HepG2 (cell line): ENCODE data around the gene CCBE1. TPM values are rescaled to one million over a fixed set of nuclear protein-coding genes. Genes with fewer than 3 reads are reported as not detected.

Source experiments
- IRX3 ChIP-seq: sonication (generic); formaldehyde crosslinking; IDR thresholded peaks from 2 replicates; pipeline ENCODE4 v1.8.1; 2023; ENCODE audit warnings: mild to moderate bottlenecking, low read depth, missing genetic modification reagents, borderline replicate concordance
- LCORL ChIP-seq, 2 experiments: fragments of 450-650 bp in 1 of 2; sonication (generic) in 1 of 2; formaldehyde crosslinking in 1 of 2; IDR thresholded peaks; 2 replicates each; pipeline versions ENCODE4 v1.5.0 to v1.6.1; 2017 to 2020; ENCODE audit warnings: antibody characterized with exemption in 1 of 2, missing genetic modification reagents in 1 of 2
- ONECUT2 ChIP-seq: sonication (generic); formaldehyde crosslinking; IDR thresholded peaks from 2 replicates; pipeline ENCODE4 v1.4.0; 2020; ENCODE audit warnings: missing genetic modification reagents
- TBX2 ChIP-seq: sonication (generic); formaldehyde crosslinking; IDR thresholded peaks from 2 replicates; pipeline ENCODE4 v1.5.0; 2020; ENCODE audit warnings: missing genetic modification reagents, mild to moderate bottlenecking, borderline replicate concordance
- ZFY ChIP-seq: sonication (generic); formaldehyde crosslinking; IDR thresholded peaks from 2 replicates; pipeline ENCODE4 v1.4.0; 2020; ENCODE audit warnings: missing genetic modification reagents
- ZNF230 ChIP-seq: sonication (generic); formaldehyde crosslinking; IDR thresholded peaks from 2 replicates; pipeline ENCODE4 v1.4.0; 2020; ENCODE audit warnings: mild to moderate bottlenecking, missing genetic modification reagents
- ZNF562 ChIP-seq: sonication (generic); formaldehyde crosslinking; IDR thresholded peaks from 2 replicates; pipeline ENCODE4 v1.8.0; 2022; ENCODE audit warnings: missing genetic modification reagents, borderline replicate concordance
- ZNF605 ChIP-seq: sonication (generic); formaldehyde crosslinking; IDR thresholded peaks from 2 replicates; pipeline ENCODE4 v1.8.0; 2022; ENCODE audit warnings: mild to moderate bottlenecking, missing genetic modification reagents
- polyA plus RNA-seq, 8 experiments: library from polyadenylated mRNA; depleted of rRNA in 3 of 8; stranded (reverse) in 7 of 8; unstranded in 1 of 8; fragments of >200 nt; fragmentation: Illumina TruSeq in 4 of 8; extraction: Trizol in 4 of 8; gene quantifications; 2 replicates each; pipeline versions ENCODE4 v1.2.1 to v1.2.3, GENCODE V29; 2011 to 2016; ENCODE audit warnings: low read depth in 4 of 8, missing spikeins in 1 of 8, mixed read lengths in 1 of 8; ENCODE audit not compliant: insufficient read depth in 1 of 8
- total RNA-seq, 5 experiments: library from RNA; depleted of rRNA; stranded (reverse); fragments of >200 nt; fragmentation: Illumina TruSeq; extraction: Trizol; gene quantifications; 2 replicates each; pipeline ENCODE4 v1.2.3, GENCODE V29; 2016; ENCODE audit warnings: low read depth in 1 of 5
- TF ChIP-seq, protein P1 (sequence below): sonication (generic); formaldehyde crosslinking; IDR thresholded peaks from 2 replicates; pipeline ENCODE4 v1.5.1; 2020; ENCODE audit warnings: mild to moderate bottlenecking, missing genetic modification reagents, moderate library complexity
- TF ChIP-seq, protein P2 (sequence below): sonication (generic); formaldehyde crosslinking; IDR thresholded peaks from 2 replicates; pipeline ENCODE4 v1.9.0; 2022; ENCODE audit warnings: low read depth, missing genetic modification reagents
- TF ChIP-seq, protein P3 (sequence below): IDR thresholded peaks from 2 replicates; pipeline ENCODE4 v1.6.1; 2016; ENCODE audit warnings: low read depth, control low read depth
- TF ChIP-seq, protein P4 (sequence below): sonication (generic); formaldehyde crosslinking; IDR thresholded peaks from 2 replicates; pipeline ENCODE4 v1.9.0; 2021; ENCODE audit warnings: missing genetic modification reagents, borderline replicate concordance
- TF ChIP-seq, protein P5 (sequence below): sonication (generic); formaldehyde crosslinking; IDR thresholded peaks from 2 replicates; pipeline ENCODE4 v1.4.0; 2020; ENCODE audit warnings: missing genetic modification reagents, mild to moderate bottlenecking, borderline replicate concordance

The CCBE1 gene
- total and polyA plus RNA-seq, 2 of the 13 experiments (the other 11 are each of a cell fraction or from before 2014, with no cell fraction given), result not detected

DNA sequence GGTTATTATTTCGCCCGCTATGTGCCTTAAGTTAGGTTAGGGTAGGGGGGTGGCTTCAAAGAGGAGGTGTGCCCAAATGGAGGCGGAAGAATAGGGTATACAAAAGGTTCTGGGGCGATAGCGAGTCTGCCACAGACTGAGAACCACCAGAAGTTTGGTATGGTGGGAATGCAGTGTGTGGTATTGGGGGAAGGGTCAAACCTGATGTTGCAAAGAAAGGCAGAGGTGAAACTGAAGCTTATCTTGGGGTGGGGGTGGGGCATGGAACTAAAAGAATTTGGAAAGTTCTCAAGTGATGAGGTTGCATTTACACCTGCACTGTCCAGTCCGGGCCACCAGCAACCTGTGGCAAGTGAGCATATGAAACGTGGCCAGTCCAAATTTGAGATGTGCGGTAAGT, 11.8 kb upstream of the CCBE1 start (continued):
- TF ChIP-seq, protein P1, sequence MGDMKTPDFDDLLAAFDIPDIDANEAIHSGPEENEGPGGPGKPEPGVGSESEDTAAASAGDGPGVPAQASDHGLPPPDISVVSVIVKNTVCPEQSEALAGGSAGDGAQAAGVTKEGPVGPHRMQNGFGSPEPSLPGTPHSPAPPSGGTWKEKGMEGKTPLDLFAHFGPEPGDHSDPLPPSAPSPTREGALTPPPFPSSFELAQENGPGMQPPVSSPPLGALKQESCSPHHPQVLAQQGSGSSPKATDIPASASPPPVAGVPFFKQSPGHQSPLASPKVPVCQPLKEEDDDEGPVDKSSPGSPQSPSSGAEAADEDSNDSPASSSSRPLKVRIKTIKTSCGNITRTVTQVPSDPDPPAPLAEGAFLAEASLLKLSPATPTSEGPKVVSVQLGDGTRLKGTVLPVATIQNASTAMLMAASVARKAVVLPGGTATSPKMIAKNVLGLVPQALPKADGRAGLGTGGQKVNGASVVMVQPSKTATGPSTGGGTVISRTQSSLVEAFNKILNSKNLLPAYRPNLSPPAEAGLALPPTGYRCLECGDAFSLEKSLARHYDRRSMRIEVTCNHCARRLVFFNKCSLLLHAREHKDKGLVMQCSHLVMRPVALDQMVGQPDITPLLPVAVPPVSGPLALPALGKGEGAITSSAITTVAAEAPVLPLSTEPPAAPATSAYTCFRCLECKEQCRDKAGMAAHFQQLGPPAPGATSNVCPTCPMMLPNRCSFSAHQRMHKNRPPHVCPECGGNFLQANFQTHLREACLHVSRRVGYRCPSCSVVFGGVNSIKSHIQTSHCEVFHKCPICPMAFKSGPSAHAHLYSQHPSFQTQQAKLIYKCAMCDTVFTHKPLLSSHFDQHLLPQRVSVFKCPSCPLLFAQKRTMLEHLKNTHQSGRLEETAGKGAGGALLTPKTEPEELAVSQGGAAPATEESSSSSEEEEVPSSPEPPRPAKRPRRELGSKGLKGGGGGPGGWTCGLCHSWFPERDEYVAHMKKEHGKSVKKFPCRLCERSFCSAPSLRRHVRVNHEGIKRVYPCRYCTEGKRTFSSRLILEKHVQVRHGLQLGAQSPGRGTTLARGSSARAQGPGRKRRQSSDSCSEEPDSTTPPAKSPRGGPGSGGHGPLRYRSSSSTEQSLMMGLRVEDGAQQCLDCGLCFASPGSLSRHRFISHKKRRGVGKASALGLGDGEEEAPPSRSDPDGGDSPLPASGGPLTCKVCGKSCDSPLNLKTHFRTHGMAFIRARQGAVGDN (CRISPR knock-in tag), result no peak
- TF ChIP-seq, protein P2, sequence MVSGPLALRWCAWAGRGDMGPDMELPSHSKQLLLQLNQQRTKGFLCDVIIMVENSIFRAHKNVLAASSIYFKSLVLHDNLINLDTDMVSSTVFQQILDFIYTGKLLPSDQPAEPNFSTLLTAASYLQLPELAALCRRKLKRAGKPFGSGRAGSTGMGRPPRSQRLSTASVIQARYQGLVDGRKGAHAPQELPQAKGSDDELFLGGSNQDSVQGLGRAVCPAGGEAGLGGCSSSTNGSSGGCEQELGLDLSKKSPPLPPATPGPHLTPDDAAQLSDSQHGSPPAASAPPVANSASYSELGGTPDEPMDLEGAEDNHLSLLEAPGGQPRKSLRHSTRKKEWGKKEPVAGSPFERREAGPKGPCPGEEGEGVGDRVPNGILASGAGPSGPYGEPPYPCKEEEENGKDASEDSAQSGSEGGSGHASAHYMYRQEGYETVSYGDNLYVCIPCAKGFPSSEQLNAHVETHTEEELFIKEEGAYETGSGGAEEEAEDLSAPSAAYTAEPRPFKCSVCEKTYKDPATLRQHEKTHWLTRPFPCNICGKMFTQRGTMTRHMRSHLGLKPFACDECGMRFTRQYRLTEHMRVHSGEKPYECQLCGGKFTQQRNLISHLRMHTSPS (CRISPR knock-in tag), result no peak
- no peak for TF ChIP-seq IRX3 (CRISPR knock-in tag)
- no peak for TF ChIP-seq ZFY
- TF ChIP-seq, protein P3, sequence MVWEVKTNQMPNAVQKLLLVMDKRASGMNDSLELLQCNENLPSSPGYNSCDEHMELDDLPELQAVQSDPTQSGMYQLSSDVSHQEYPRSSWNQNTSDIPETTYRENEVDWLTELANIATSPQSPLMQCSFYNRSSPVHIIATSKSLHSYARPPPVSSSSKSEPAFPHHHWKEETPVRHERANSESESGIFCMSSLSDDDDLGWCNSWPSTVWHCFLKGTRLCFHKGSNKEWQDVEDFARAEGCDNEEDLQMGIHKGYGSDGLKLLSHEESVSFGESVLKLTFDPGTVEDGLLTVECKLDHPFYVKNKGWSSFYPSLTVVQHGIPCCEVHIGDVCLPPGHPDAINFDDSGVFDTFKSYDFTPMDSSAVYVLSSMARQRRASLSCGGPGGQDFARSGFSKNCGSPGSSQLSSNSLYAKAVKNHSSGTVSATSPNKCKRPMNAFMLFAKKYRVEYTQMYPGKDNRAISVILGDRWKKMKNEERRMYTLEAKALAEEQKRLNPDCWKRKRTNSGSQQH (CRISPR knock-in tag), result no peak
- TF ChIP-seq, protein P4, sequence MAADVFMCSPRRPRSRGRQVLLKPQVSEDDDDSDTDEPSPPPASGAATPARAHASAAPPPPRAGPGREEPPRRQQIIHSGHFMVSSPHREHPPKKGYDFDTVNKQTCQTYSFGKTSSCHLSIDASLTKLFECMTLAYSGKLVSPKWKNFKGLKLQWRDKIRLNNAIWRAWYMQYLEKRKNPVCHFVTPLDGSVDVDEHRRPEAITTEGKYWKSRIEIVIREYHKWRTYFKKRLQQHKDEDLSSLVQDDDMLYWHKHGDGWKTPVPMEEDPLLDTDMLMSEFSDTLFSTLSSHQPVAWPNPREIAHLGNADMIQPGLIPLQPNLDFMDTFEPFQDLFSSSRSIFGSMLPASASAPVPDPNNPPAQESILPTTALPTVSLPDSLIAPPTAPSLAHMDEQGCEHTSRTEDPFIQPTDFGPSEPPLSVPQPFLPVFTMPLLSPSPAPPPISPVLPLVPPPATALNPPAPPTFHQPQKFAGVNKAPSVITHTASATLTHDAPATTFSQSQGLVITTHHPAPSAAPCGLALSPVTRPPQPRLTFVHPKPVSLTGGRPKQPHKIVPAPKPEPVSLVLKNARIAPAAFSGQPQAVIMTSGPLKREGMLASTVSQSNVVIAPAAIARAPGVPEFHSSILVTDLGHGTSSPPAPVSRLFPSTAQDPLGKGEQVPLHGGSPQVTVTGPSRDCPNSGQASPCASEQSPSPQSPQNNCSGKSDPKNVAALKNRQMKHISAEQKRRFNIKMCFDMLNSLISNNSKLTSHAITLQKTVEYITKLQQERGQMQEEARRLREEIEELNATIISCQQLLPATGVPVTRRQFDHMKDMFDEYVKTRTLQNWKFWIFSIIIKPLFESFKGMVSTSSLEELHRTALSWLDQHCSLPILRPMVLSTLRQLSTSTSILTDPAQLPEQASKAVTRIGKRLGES (CRISPR knock-in tag), result no peak
- no peak for TF ChIP-seq ZNF230 (CRISPR knock-in tag)
- TF ChIP-seq LCORL (IDR thresholded peaks at IDR 0.05), result no peak
- no peak for TF ChIP-seq LCORL (CRISPR knock-in tag; IDR thresholded peaks at IDR 0.05)
- no peak for TF ChIP-seq TBX2 (CRISPR knock-in tag)
- no peak for TF ChIP-seq ZNF562 (CRISPR knock-in tag)
- TF ChIP-seq, protein P5, sequence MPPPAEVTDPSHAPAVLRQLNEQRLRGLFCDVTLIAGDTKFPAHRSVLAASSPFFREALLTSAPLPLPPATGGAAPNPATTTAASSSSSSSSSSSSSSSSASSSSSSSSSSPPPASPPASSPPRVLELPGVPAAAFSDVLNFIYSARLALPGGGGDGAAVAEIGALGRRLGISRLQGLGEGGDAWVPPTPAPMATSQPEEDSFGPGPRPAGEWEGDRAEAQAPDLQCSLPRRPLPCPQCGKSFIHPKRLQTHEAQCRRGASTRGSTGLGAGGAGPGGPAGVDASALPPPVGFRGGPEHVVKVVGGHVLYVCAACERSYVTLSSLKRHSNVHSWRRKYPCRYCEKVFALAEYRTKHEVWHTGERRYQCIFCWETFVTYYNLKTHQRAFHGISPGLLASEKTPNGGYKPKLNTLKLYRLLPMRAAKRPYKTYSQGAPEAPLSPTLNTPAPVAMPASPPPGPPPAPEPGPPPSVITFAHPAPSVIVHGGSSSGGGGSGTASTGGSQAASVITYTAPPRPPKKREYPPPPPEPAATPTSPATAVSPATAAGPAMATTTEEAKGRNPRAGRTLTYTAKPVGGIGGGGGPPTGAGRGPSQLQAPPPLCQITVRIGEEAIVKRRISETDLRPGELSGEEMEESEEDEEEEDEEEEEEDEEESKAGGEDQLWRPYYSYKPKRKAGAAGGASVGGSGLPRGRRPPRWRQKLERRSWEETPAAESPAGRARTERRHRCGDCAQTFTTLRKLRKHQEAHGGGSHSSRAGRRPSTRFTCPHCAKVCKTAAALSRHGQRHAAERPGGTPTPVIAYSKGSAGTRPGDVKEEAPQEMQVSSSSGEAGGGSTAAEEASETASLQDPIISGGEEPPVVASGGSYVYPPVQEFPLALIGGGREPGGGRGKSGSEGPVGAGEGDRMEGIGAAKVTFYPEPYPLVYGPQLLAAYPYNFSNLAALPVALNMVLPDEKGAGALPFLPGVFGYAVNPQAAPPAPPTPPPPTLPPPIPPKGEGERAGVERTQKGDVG (CRISPR knock-in tag), result no peak
- TF ChIP-seq ZNF605 (CRISPR knock-in tag), result no peak
- no peak for TF ChIP-seq ONECUT2 (CRISPR knock-in tag)
- TF ChIP-seq, all 625 proteins: peak for 0
